ENCODE data around the gene RAD51B.

The RAD51B gene

DNA sequence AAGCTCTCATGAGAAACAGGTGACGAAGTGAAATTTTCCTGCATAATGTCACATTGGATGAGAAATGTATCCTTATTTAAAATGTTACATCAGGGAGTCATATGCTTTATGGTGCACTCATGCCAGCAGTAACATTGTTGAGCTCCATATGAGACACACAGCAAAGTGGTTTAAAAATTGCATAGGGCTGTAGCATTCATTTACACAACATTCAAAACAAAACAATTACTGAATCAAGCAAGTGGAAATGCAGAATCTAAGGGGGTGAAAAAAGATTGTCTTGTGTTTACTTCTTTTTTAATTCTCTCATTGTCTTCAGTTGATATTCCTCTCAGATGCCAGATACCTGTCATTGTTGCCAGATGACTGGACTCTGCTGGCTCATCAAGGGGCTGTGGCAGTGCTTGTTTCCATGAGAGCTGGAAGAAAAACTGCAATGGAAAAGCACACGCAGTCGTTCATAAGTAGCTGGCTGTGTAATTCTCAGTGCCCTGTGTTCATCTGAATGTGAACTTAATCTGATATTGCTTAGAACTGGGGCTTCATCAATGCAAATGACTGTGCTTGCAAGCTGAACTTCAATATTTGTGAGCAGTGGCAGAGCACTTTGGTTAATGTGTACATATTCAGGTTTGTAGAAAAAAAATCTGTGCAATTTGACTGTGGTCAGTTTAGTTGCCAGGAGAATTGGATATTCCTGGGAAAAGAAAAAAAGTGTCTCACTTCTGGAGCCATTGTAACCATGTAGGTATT, 305.6 kb downstream of the RAD51B start:
- DNase-seq = no peak

DNA sequence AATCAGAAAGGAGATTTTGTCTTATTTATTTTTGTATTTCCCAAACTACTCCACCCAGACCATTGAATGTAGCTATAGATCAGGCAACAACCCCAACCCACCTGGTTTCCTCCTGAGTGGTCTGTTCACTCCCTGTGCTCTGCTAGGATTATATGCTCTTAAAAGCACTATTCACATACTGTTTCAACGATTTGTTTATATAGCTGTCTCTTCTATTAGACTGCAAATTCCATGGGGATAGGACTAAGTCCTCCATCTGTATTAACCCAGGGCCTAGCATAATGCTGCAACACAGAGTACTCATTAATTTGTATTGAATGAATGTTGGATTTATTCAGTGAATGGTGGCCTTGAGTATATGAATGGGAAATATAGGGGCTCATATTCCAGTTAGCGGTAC, 307.6 kb downstream of the RAD51B start:
- DNase-seq = no peak

DNA sequence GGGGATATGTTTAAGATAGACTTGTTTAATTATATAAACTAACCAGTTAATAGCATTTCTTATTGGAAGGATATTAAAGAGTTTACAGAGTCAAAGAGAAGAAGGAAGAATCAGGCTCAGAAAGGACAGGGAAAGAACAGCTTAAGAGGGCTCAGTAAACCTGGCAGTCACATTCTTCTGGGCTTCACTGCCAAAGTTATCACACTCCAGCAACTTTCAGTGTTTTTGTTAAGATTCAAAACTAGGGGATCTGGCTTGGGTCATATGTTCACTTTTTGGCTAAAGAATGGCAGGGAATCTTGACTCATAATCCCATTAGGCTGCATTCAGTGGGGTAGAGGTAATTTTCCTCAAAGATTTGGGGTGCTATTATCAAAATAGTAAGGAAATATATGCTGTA, 312.3 kb downstream of the RAD51B start:
- DNase-seq = no peak

DNA sequence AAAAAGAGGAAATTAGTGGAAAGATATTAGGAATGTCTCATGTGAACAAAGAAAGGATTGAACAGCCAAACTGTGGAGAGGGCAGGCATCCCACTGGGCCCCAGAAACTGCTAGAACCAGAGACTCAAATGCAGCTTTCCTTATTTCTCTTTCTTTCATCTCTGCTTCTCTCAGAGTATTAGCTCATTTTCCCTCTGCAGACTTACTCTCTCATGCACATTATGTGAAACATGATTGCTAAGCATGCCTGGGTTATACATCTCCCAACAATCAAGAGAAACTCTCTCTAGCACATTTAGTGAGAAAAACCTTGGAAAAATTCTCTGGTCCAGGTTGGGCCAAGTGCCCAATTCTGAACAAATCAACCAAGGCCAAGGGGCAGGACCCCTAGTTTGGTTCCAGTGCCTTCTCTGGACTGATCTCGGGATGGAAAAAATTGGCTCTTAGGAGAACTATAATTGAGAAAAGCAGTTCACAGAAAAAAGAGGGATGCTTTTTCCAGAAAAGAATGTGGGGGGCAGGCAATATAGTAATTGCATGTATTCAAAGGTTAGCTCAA, 313.1 kb downstream of the RAD51B start:
- DNase-seq = no peak

DNA sequence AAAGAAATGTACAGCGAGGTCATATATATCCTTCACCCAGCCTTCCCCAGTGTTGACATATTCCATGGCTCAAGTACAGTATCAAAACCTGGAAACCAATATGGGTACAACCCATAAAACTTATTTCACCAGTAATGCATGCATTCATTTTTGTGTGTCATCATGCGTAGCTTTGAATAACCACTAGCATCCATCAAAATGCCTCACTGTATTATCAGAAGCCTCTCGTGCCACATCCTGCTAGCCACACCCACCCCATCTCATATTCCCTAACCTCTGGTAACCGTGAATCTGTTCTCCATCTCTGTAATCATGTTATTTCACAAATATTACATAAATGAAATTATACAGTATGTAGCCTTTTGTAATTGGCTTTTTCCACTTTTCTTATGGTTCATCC, 314.3 kb downstream of the RAD51B start:
- DNase-seq = no peak

DNA sequence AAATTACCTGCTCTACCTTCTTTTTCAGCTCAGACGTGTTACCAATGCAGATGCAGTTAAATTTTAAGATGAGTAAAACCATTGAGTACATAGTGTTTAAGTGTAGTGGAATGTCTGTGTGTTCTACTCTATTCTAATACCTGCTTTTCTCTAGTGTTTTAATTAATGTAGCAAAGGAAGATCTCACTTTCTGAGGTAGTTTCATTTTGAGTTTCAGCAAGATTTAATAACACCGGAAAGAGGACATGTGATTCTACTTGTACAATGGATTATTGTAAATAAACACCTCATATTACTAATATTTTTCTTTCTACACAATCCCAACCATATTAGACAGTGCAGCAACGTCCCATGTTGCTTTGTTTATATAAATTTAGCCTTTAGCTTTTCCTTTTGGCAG, 315.4 kb downstream of the RAD51B start:
- no peak for DNase-seq

DNA sequence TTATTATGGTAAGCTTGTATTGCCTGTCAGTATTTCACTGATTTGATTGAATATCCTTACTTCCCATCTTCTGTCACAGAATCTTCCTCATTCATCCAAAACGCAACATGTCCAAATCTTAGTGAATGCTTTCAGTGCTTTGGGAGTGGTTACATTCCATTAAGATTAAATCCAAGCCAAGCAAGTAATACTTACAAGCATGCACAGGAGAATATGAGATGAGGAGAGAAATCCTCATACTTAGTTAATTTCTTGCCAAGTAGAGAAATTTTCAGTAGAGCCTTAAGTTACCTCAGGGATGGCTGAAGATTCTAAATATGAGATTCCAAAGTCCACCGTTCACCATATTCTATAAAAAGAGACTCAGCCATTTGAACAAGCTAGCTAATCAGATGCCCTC, 316.0 kb downstream of the RAD51B start:
- DNase-seq = no peak

DNA sequence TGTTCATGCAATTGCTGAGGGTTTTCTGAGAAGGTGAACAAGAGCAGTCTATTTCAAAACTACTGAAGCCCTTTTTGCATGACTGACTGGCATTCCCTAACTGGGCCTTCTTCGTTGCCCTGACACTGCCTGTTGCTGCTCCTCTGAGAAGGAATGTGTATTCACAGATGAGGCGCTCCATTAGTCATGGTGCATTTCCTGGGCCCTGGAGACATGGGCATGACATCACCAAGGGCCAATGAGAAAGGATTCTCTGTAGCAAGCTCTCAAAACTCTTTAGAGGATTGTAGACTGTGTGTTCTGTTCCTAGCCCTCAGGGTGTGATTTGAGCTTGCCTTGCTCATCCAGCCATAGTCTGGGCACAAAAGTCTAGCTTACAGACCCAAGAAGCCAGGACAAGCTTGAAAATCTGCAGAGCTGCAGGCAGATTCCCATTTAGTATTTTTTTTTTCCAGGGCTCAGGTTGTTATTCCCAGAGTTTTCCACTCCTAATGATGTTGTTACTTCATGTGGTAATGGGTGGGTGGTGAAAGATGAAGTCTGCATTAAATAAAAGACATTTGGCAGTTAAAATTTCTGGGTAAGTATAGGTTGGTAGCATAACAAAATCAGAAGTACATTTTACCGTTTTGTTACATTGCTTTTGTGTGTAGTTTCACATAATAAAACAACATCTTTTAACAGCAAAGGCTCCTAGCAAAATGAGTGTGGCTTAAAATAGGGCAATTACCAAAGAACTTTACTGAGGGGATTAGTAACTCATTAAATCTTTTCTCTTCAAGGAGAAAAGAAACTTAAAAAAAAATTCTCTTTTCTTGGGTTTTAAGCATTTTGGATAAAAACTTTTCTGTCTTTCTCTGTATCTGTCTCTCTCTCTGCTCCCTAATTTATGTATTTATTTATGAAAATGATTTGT, 318.4 kb downstream of the RAD51B start:
- DNase-seq = no peak

DNA sequence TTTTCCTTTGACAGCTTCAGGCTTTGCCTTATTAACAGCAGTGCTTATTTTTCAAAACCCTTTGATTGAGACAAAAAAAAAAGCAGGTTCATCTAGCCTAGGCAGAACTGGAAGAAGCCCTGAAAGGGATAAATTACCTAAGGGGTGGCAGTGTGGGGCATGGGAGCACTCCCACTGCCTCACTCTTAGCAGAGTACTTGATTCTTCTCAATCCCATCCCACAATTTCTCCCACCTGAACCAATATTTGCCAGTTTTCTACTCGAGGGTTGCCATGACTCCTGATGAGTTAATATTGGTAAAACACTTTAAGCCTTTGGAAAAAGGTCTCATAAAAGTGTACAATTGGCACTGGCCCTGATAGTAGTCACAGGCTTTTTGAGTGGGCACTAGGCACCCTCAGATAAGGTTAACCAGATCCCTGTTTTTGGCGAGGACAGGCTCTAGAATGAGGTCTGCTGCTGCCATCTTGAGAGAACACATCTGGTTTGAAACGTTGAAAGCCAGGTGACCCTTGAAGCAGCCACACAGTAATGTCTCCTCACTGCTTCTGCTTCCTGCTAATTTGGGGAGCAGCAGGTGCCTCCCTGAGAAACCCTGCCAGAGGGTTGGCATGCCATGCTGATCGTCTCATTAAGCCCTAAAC, 320.0 kb downstream of the RAD51B start:
- DNase-seq = no peak

DNA sequence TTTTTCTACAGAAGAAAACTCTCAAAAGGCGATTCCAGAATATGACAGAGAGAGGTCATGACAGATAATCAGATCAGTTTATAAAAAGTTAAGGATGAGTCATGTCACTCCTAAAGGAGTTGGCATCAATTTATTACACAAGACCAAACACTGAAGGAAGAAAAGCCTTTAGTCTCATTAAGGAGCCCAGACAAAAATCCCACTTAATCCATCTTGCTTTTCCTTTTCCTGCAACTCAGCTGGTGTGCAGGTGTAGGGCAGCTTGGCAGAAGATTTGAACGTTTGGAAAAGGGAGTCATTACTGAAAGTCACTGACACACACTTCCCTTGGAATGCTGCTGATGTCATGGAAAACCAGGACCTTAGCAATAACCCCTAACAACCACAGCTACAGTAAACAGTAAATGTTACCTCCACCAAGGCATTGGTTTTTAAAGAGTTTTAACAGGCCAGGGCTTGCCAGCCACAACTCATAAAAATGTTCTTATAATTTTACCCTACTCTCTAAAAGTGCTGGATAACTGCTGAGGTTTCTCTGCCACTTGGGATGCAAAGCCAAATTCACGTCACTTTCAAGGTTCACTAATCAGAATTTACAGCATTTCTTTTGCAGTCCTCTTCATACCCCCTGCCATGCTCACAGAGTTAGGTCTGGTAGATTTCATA, 320.6 kb downstream of the RAD51B start:
- DNase-seq = no peak

DNA sequence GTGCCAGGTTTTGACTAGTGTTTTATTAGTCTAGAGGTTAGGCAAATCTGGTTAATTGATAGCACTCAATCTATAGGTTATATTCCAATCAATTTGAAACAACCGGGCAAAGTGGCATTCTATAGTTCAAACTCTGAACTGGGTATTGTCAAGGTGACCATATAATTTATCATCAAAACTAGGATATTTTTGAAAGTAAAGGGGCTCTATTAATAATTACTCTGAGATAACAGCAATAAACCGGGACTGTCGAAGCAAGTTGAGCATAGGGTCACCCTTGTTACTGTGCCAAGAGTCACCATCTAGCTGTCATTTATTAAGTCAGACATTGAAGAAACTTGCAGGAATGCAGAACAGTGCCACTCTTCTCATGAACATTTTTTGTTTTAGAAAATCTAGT, 321.2 kb downstream of the RAD51B start:
- DNase-seq = no peak

DNA sequence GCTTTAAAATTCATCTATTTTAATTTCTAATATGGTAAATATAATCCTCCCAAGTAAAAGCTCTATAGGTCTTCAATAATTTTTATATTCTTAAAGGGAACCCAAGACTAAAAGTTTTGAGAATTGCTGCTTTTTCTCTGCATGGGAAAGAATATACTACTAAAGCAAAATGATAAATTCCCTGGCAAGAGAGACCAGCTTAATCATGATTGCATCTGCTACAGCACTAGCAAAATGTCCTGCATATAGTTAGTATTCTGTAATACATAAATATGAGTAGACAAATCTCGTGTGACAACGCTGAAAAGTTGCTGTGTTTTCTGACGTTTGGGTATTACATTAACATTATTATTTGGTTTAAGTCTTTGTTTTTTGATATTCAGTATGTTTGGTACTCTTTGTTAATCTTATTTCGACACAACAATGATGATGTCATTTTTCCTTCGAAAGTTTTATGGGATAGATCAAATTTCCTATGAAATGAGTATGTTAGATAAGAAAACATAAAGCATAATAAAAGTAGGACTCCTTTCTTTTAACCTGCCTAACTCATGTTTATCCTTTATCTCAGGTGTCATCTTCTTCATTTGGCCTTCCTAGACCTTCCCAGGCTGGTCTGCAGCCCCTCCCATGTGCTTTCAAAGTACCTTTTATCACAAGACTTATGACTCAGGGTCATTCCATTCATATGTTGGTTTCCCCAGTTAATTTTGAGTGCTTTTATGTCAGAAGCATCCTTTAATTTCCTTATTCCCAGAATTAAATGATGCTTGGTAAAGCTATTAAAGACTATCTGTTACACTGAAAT, 321.9 kb downstream of the RAD51B start:
- DNase-seq = no peak

DNA sequence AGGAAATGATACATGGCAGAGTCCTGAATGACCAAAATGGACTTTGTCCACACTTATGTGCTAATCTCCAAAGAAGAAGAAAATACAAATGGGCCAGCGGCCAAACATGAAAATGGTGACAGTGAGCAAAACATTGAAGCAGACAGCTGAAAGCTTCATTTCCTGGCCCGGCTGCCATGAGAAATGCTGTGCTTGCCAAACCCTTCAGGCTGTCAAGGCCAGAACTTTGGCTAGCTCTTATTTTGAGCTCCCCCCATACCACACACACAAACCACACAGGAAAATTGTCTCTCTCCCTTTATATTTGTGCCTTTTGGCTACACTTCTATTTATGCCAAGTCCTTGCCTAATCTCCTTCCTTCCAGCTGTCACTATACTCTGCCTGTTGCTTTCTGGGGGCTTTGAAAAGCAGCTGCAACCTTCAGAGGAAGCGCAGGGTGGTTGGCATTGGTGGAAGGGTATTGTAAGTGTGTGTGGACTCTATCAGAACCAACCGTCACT, 323.8 kb downstream of the RAD51B start:
- no peak for DNase-seq

DNA sequence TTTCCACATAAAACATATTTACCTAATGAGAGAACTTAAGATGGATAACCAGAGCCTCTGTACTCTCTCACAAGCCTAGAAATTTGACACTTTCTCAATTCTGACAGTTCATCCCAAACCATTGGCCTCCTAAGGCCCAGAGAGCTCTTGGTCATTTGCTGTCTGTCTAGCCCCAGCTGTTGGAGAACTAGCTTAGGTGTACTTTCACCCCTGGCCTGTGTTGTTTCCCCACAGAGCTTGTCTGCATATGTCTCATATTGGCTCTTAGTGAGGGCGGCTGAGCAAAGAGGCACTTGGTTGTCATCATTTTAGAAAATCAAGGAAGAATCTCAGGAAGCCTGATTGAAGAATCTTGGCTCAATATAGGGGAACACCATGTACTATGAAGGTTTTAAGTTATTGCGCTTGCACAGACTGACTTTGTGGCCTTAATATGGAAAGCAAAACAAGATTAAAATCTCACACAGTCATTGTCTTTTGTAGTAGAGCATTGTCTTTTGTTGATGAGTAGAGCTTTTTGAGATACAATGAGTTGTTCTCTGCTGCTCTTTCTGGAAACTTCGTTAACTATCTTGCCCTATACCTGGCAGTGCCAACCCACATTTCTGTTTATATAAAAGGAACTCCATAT, 324.6 kb downstream of the RAD51B start:
- DNase-seq = no peak

DNA sequence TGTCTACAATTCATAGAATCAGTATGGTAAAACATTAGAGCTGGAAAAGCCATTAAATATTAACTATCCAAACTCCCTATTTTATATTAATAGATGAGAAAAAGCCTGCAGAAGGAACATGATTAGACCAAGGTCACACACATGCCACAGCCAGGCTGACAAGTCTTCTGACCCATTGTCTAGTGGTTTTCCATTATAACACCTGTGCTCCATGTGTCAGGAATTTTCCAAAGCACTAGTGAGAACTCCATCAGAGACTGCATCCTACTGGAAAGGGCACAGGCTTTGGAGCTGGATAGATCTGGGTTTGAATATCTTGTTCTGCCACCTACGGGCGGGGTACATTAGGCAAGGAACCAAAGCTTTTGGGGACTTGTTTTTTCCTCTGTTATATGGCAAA, 325.5 kb downstream of the RAD51B start:
- DNase-seq = no peak

DNA sequence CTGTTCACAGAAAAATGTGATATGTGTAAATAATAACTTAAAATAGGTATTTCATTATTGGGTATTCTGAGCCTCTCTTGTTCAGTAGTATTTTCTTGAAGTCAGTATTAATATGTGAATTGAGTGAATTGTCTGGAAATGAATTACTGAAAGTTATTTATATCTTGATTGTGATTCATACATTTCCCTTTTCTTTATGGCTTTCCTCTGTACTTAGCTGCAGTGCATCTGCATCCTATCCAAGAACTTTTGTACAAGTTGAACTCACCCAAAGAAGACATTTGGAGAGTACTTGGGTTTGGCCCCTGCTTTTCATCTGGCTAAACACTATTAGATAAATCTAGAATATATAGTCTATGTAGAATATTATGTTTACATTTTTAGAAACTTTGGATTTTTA, 326.0 kb downstream of the RAD51B start:
- DNase-seq = no peak

DNA sequence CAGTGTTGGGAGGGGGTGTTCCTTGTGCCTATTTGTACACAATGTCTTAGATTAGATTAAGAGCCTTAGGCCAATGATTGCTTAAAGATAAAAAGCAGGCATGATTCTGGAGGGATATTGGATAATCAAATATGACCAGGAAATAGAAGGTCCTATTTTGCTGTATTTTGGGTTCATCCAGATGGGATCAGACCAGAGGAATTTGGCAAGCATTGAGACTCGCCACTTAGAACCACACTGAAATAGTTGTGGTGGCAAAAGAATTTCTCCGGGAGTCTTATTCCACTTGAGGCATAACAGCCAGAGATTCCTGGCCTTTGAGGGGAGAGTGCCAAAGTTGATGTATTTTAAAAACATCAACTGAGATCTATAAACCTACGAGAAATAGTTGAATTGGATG, 327.2 kb downstream of the RAD51B start:
- DNase-seq = no peak

DNA sequence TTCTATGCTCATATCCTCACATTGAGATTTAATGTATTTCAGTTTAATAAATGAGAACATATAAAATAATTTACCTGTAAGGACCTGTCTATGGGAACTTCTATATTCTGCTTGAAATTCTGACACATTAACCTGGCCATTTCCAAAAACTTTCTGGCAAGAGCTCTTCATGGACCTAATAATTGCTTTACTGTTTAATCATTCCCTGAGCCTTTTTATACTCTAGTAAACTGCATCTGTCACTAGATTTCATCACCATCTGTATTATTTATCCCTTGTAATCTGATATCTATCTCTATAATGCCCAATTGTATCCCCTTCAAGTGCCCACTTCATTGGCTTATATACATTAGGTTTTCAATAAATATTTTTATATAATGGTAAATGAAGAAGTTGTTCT, 327.7 kb downstream of the RAD51B start:
- no peak for DNase-seq

DNA sequence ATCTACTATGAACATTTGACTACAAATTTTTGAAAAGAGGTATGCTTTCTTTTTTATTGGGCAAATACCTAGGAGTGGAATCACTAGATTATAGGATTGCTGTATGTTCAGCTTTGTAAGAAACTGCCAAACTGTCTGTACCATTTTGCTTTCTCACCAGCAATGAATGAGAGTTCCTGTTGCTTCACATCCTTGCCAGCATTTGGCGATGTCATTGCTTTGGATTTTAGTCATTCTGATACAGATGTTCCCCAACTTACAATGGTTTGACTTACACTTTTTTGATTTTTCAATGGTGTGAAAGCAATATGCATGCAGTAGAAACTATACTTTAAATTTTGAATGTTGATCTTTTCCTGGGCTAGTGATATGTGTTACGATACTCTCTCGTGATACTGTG, 328.7 kb downstream of the RAD51B start:
- no peak for DNase-seq

DNA sequence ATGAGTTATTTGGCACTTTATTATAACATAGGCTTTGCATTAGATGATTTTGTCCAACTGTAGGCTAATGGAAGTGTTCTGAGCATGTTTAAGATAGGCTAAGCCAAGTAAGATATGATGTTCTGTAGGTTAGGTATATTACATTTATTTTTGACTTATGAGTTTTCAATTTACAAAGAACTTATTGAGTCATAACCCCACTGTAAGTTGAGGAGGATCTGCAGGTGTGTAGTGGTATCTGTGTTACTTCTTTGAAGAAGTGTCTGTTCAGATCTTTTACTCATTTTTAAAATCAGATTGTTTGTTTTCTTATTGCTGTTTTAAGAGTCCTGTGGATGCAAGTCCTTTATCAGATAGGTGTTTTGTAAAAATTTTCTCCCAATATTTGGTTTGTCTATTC, 329.2 kb downstream of the RAD51B start:
- no peak for DNase-seq

DNA sequence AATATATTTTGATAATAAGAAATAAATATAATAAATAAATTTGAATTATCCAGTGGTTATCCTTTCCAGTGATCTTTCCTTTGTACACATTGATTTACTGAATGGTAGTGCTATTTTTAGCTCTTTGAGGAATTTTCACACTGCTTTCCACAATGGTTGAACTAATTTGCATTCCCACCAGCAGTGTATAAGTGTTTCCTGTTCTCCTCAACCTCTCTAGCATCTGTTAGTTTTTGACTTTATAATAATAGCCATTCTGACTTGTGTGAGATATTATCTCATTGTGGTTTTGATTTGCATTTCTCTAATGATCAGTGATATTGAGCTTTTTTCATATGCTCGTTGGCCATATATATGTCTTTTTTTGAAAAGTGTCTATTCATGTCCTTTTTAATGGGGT, 333.7 kb downstream of the RAD51B start:
- DNase-seq = no peak
